ENCODE data around the gene SPHK2.

DNA sequence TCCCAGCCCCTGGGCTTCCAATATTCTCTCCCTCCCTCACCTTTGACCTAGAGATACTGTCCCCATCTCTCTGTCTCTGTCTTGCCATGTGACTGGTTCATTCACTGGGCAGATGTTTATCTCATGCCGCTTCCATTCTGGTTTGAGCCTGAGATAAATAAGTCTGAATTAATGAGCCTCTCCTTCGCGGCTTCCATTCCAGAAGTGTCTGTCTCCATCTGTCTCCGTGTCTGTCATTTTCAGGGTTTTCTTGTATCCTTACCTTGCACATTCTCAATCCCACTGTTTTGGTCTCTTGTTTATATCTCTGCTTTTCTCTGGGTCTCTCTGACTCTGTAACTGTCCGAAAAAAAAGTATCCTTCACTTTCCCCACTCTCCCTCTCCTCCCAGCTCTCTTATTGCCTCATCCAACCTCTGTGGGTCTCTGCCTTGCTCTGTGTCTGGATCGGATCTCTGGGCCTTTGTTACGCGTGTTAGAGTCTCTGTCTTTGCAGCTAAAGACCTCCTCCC, 4.3 kb downstream of the SPHK2 start:
- TF ChIP-seq, protein P1, sequence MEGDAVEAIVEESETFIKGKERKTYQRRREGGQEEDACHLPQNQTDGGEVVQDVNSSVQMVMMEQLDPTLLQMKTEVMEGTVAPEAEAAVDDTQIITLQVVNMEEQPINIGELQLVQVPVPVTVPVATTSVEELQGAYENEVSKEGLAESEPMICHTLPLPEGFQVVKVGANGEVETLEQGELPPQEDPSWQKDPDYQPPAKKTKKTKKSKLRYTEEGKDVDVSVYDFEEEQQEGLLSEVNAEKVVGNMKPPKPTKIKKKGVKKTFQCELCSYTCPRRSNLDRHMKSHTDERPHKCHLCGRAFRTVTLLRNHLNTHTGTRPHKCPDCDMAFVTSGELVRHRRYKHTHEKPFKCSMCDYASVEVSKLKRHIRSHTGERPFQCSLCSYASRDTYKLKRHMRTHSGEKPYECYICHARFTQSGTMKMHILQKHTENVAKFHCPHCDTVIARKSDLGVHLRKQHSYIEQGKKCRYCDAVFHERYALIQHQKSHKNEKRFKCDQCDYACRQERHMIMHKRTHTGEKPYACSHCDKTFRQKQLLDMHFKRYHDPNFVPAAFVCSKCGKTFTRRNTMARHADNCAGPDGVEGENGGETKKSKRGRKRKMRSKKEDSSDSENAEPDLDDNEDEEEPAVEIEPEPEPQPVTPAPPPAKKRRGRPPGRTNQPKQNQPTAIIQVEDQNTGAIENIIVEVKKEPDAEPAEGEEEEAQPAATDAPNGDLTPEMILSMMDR (IDR thresholded peaks at IDR 0.05) = no peak
- TF ChIP-seq EP300 (IDR thresholded peaks at IDR 0.05) = no peak
